Suprapubic skin (tissue), 4 donors: ENCODE measurements around the gene CEP170B. TPM values are rescaled to one million over a fixed set of nuclear protein-coding genes. Genes with fewer than 3 reads are reported as not detected.

Experiments used
- DNase-seq, 2 donors: peaks; one replicate each; pipeline ENCODE4 v3.0.0-alpha.2; 2019; ENCODE audit warnings: low spot score in 2 of 2
- H3K27ac ChIP-seq: fragments of 200-600 bp; sonication (generic); one replicate; pipeline ENCODE4 v1.5.1; 2019
- H3K27me3 ChIP-seq: fragments of 200-600 bp; sonication (generic); one replicate; pipeline ENCODE4 v1.5.1; 2019
- H3K36me3 ChIP-seq: fragments of 200-600 bp; sonication (generic); one replicate; pipeline ENCODE4 v1.5.1; 2019
- H3K4me1 ChIP-seq: fragments of 200-600 bp; sonication (generic); one replicate; pipeline ENCODE4 v1.5.1; 2019
- H3K4me3 ChIP-seq: fragments of 200-600 bp; sonication (generic); one replicate; pipeline ENCODE4 v1.5.1; 2019; ENCODE audit warnings: mild to moderate bottlenecking
- H3K9me3 ChIP-seq: fragments of 200-600 bp; sonication (generic); one replicate; pipeline ENCODE4 v1.5.1; 2019
- EP300 ChIP-seq: sonication (generic); formaldehyde crosslinking; IDR thresholded peaks from one replicate; pipeline ENCODE4 v1.6.1; 2017; ENCODE audit warnings: antibody characterized with exemption
- POLR2A ChIP-seq, 2 donors: fragments of 450-650 bp; IDR thresholded peaks; one replicate each; pipeline ENCODE4 v1.6.1; 2017; ENCODE audit warnings: antibody characterized with exemption in 2 of 2, mild to moderate bottlenecking in 2 of 2, moderate library complexity in 2 of 2
- POLR2AphosphoS5 ChIP-seq, 3 donors: sonication (generic); formaldehyde crosslinking; IDR thresholded peaks; one replicate each; pipeline ENCODE4 v1.6.1; 2017; ENCODE audit warnings: antibody characterized with exemption in 3 of 3
- WGBS: methylation state at CpG from one replicate; pipeline ENCODE4 v1.1.5; 2018; 5-methylcytosine and 5-hydroxymethylcytosine counted together
- total RNA-seq, 4 donors: library from RNA; depleted of rRNA; stranded (reverse); fragments of >200 nt; gene quantifications; one replicate each; pipeline ENCODE4 v1.1.0, GENCODE V29; 2016
- TF ChIP-seq, protein P1 (sequence below), 2 donors: fragments of 200-600 bp in 1 of 2; fragments of 450-650 bp in 1 of 2; sonication (generic) in 1 of 2; IDR thresholded peaks; one replicate each; pipeline ENCODE4 v1.5.1; 2016 to 2019; ENCODE audit warnings: antibody characterized with exemption in 2 of 2, mild to moderate bottlenecking in 1 of 2, moderate library complexity in 1 of 2

CEP170B gene
- total RNA-seq, 4 donors from 2014 or later = 53.3 to 70.1 (median 60.4) TPM

DNA sequence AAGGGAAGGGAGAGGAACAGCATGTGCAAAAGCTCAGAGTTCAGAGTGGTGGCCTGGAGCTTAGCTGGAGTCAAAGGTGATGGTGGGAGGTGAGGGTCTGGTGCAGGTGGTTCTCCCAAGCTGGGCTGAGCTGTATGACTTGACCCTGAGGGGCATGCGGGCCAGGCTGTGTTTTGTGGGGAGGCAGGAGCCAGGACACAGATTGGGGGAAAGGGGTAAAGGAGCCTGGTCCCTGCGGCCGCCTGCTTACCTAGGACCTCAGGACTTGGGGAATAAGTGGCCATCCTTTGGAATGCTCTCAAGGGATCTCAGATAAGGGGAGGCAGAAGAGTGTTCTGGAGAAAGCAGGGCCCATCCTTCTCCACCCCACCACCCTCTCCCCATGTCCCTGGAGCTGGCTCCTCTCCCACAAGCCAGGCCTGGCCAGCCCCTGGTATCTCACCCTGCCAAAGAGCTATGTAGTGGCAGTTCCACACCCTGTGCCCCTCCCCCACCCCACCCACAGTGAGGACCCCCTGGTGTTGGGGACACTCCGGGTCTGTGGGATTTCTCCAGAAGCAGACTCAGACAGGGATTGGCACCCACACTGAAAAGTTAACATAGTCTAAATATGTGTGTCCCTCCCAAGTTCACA lies 19.9 kb upstream of the CEP170B start:
- TF ChIP-seq, protein P1, sequence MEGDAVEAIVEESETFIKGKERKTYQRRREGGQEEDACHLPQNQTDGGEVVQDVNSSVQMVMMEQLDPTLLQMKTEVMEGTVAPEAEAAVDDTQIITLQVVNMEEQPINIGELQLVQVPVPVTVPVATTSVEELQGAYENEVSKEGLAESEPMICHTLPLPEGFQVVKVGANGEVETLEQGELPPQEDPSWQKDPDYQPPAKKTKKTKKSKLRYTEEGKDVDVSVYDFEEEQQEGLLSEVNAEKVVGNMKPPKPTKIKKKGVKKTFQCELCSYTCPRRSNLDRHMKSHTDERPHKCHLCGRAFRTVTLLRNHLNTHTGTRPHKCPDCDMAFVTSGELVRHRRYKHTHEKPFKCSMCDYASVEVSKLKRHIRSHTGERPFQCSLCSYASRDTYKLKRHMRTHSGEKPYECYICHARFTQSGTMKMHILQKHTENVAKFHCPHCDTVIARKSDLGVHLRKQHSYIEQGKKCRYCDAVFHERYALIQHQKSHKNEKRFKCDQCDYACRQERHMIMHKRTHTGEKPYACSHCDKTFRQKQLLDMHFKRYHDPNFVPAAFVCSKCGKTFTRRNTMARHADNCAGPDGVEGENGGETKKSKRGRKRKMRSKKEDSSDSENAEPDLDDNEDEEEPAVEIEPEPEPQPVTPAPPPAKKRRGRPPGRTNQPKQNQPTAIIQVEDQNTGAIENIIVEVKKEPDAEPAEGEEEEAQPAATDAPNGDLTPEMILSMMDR (IDR thresholded peaks at IDR 0.05) = no peak
- TF ChIP-seq POLR2AphosphoS5 (IDR thresholded peaks at IDR 0.05) (no peak), POLR2A (IDR thresholded peaks at IDR 0.05) (no peak), EP300 (no peak)
- Histone ChIP-seq H3K9me3 (no peaks in the 10 kb centered on the region), H3K4me1 (peaks cover 17% of the 10 kb centered on the region), H3K4me3 (no peak overlapping the region), H3K27me3 (peaks cover 61% of the 10 kb centered on the region), H3K36me3 (no peaks in the 10 kb centered on the region), H3K27ac (no peak overlapping the region)
- DNase-seq = peak in 1 of 2 donors; percentile 44
- 86% methylated on average over 4 of the region's 4 CpGs for WGBS

DNA sequence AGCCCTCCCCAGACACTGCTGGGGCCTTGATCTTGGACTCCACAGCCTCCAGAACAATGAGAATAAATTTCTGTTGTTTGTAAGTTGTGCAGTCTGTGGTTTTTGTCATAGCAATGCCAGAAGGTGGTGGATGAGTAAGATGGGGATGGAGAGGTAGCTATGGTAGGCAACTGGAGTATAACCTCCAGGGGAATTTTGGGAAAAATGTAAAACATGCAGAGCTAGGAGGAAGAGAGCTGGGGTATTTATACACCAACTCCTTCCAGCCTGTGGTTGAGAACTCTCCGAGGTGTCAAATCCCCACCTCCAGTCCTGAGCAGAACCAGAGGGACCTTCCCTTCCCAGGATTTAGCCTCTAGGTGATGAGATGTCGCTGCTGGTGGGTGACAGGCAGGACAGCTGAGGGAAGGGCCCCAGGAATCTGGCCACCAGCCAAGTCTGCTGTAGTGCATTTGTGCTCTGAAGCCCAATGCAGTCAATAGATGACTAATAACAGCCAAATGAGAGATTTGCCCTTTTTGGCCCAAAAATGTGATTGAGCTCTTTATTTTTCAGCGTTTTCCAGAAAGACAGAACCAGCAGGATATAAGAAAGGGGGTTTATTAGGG lies 19.1 kb upstream of the CEP170B start:
- WGBS = 85% methylated on average over 3 of the region's 3 CpGs
- Histone ChIP-seq H3K36me3 (no peaks in the 10 kb centered on the region), H3K27ac (no peak overlapping the region), H3K9me3 (no peaks in the 10 kb centered on the region), H3K27me3 (peaks cover 61% of the 10 kb centered on the region), H3K4me1 (peaks cover 17% of the 10 kb centered on the region), H3K4me3 (no peak overlapping the region)
- peak in 1 of 2 donors; percentile 27 for DNase-seq
- no peak for TF ChIP-seq POLR2AphosphoS5 (IDR thresholded peaks at IDR 0.05)
- no peak for TF ChIP-seq EP300
- TF ChIP-seq, protein P1 (IDR thresholded peaks at IDR 0.05) = no peak
- no peak for TF ChIP-seq POLR2A (IDR thresholded peaks at IDR 0.05)

DNA sequence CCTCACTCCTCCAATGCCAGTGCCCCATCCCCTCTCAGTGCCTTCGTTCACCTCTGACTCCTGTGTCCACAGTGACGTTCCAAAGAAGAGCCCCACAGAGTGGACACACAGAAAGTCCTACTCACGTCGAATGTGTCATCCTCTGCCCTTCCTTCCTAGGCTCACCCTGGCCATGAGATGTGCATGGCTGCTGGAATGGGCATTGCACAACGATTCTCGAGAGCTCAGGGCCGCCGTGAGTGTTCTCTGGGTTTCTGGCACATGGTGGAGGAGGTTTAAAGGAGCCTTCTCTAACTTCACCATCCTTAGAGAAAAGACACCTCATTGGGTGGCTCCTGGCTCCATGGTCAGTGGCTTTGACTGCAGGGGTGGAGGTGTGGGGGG lies 12.8 kb upstream of the CEP170B start:
- 52% methylated on average over 8 of the region's 8 CpGs for WGBS
- H3K27me3 ChIP-seq = peaks cover 19% of the 10 kb centered on the region
- no peak overlapping the region for H3K27ac ChIP-seq
- no peaks in the 10 kb centered on the region for H3K4me1 ChIP-seq
- TF ChIP-seq POLR2A (IDR thresholded peaks at IDR 0.05) (no peak), POLR2AphosphoS5 (IDR thresholded peaks at IDR 0.05) (no peak), EP300 (no peak)
- TF ChIP-seq, protein P1 (IDR thresholded peaks at IDR 0.05) = no peak
- no peaks in the 10 kb centered on the region for H3K36me3 ChIP-seq
- H3K9me3 ChIP-seq = no peaks in the 10 kb centered on the region
- H3K4me3 ChIP-seq = no peak overlapping the region
- peak in 1 of 2 donors; percentile 33 for DNase-seq

DNA sequence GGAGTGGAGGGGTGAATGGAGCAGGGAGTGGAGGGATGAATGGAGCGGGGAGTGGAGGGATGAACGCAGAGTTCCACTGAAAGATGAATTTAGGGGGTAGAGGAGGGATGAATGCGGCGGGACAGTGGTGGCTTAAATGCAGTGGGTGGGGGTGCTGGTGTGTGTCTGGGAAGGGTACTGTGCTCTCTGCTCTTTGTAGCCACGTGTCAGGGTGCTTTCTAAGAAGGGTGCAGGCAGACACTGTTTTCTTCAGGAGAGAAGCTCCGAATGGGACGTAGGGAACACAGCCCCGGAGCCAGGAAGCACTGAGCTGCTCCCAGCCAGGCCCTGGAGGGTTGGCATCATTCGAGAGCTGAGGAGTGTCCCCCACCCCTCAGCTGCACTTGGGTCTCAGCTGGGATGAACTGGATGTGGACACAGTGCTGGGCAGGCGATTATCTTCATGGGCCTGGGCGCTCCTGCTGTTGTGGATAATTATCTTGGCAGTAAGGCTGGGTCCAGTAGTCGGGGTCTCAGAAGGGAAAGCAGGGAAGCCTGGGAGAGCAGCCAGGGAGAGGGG lies 9.5 kb upstream of the CEP170B start:
- TF ChIP-seq POLR2A (IDR thresholded peaks at IDR 0.05) (no peak), EP300 (no peak), POLR2AphosphoS5 (IDR thresholded peaks at IDR 0.05) (no peak)
- TF ChIP-seq, protein P1 (IDR thresholded peaks at IDR 0.05) = no peak
- Histone ChIP-seq H3K36me3 (no peaks in the 10 kb centered on the region), H3K27me3 (peaks cover 8% of the 10 kb centered on the region), H3K4me3 (no peak overlapping the region), H3K27ac (no peak overlapping the region), H3K9me3 (no peaks in the 10 kb centered on the region), H3K4me1 (no peaks in the 10 kb centered on the region)
- DNase-seq = peak; percentile 40 to 60
- 64% methylated on average over 12 of the region's 12 CpGs for WGBS

DNA sequence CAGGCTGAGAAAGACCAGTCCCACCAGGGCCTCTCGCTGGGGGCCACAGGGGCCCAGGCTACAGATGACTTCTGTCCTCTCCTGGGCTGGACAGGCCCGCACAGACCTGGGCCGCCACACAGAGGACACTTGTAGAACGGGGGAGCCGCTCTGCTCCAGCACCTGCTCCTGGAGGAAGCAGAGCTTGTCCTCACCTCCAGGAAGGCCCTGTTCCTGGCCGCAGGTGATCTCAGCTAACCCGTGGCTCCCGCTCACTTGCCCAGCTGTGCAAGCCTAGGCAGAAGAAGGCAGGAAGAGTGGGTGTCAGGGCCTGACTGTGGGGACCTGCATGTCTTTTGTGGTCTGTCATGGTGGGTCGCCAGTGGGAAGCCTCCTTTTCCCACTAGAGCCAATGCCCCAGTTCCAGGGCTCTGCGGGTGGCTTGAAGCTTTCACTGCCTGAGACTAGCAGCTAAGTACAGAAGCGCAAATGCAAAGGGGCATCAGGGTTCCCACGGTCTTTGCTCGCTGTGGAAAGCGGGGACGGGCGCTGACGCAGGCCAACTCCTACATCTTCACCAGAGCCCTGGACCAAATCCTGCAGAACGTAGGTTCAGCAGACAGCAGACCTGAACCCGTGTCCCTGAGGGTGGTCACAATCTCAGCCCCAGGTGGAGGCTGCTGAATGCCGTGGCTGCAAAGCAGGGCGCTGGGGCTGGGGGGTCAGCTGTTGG lies 8.8 kb upstream of the CEP170B start:
- no peaks in the 10 kb centered on the region for H3K36me3 ChIP-seq
- H3K4me3 ChIP-seq = no peak overlapping the region
- peaks cover 8% of the 10 kb centered on the region for H3K27me3 ChIP-seq
- peak; percentile 51 to 70 for DNase-seq
- no peak for TF ChIP-seq EP300
- TF ChIP-seq POLR2A (IDR thresholded peaks at IDR 0.05) = no peak
- TF ChIP-seq POLR2AphosphoS5 (IDR thresholded peaks at IDR 0.05) = no peak
- TF ChIP-seq, protein P1 (IDR thresholded peaks at IDR 0.05) = no peak
- no peak overlapping the region for H3K27ac ChIP-seq
- WGBS = 74% methylated on average over 13 of the region's 21 CpGs
- H3K4me1 ChIP-seq = no peaks in the 10 kb centered on the region
- no peaks in the 10 kb centered on the region for H3K9me3 ChIP-seq
